ENCODE results near the gene DYRK4. TPM values are rescaled to one million over a fixed set of nuclear protein-coding genes. Genes with fewer than 3 reads are reported as not detected.

The DYRK4 gene
- total and polyA plus RNA-seq, 7 experiments from 2014 or later: 9.8 to 50.9 (median 24.4) TPM

- H3K27ac ChIP-seq (ENCODE audit: low read depth, low read length): no peak overlapping the region
- H3K27ac Mint-ChIP-seq: no peak overlapping the region
- intact Hi-C loops (cut with micrococcal nuclease): no loop called here
These were observed 5.3 kb downstream of the DYRK4 start for GRCh38 chr12:4567073-4567881.

DNA sequence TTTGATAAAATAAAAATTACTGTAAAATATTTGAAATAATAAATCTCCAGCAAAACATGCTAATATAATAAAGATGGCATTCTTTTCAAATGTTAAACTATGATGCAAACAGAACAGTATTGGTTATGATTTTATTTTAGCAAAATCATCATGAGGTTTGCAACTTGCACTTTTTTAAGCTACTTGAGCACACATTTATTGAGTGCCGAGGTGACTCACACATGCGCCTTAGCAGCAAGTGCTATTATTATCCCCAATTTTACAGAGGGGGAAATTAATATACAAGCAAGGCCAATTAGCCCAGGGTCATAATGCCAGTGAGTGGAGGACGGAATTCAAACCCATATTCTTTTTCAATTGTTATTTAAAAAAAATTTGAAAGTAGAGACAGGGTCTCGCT, 7.3 kb downstream of the DYRK4 start:
- CTCF ChIA-PET: no interaction called here
- POLR2A ChIA-PET: no interaction called here
- no peak overlapping the region for H3K27ac Mint-ChIP-seq
- peaks cover 0 to 25% (median 15%) of the 10 kb centered on the region in 5 donors for H3K27me3 Mint-ChIP-seq
- DNase-seq (no peak), ATAC-seq (no peak)
- Histone ChIP-seq H3K4me1 (ENCODE audit: control insufficient read depth in 2 of 2, insufficient read depth in 2 of 2, low read length in 2 of 2) (no peaks in the 10 kb centered on the region), H3K27ac (ENCODE audit: low read depth, low read length) (no peak overlapping the region), H3K4me3 (ENCODE audit: low read length) (no peak overlapping the region), H3K27me3 (ENCODE audit: control insufficient read depth in 2 of 2, insufficient read depth in 2 of 2, low read length in 2 of 2) (no peaks in the 10 kb centered on the region), H3K36me3 (ENCODE audit: control insufficient read depth in 2 of 3, insufficient read depth in 3 of 3, low read length in 3 of 3) (no peaks in the 10 kb centered on the region), H3K9me3 (ENCODE audit: control insufficient read depth in 2 of 3, low read length in 3 of 3) (no peaks in the 10 kb centered on the region)
- H3K9me3 Mint-ChIP-seq: peaks cover 0 to 4% (median 0%) of the 10 kb centered on the region in 11 donors
- no peak overlapping the region for H3K4me3 Mint-ChIP-seq
- peaks cover 0 to 13% (median 8%) of the 10 kb centered on the region in 7 donors for H3K4me1 Mint-ChIP-seq
- H3K36me3 Mint-ChIP-seq: peaks cover 0 to 6% (median 0%) of the 10 kb centered on the region in 5 donors
- intact Hi-C loops (cut with micrococcal nuclease): no loop called here

More at GRCh38 chr12:4567073-4567881, 5.3 kb downstream of the DYRK4 start:
- Mint-ChIP-seq H3K36me3 (peaks cover 0 to 6% (median 0%) of the 10 kb centered on the region in 5 donors), H3K27me3 (peaks cover 0 to 36% (median 26%) of the 10 kb centered on the region in 5 donors), H3K4me3 (no peak overlapping the region), H3K4me1 (peaks cover 0 to 22% (median 15%) of the 10 kb centered on the region in 7 donors), H3K9me3 (peaks cover 0 to 4% (median 0%) of the 10 kb centered on the region in 11 donors)
- ChIA-PET CTCF (no interaction called here), POLR2A (no interaction called here)
- Histone ChIP-seq H3K36me3 (ENCODE audit: control insufficient read depth in 2 of 3, insufficient read depth in 3 of 3, low read length in 3 of 3) (no peaks in the 10 kb centered on the region), H3K27me3 (ENCODE audit: control insufficient read depth in 2 of 2, insufficient read depth in 2 of 2, low read length in 2 of 2) (no peaks in the 10 kb centered on the region), H3K9me3 (ENCODE audit: control insufficient read depth in 2 of 3, low read length in 3 of 3) (no peaks in the 10 kb centered on the region), H3K4me1 (ENCODE audit: control insufficient read depth in 2 of 2, insufficient read depth in 2 of 2, low read length in 2 of 2) (no peaks in the 10 kb centered on the region), H3K4me3 (ENCODE audit: low read length) (no peak overlapping the region)
- ATAC-seq: peak; percentile 74
- DNase-seq: no peak

DNA sequence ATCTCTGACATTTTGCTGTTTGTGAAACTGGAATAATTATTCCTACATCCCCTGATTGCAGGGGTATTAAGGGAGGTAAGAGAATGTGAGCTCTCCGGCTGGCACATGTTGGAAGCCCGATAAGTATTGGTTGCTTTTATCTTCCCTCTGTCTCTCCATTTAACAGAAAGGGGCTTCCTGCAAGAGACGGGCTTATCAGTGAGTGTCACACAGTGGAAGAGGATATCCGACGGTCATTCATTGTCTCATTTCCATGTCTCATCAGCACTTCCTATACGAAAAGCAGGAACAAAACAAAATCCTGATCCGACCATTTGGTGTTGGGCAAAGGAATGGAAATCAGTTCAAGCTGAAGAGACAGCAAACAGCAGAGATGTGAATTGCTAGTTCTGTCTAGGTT, 10.7 kb downstream of the DYRK4 start:
- peaks cover 0 to 3% (median 0%) of the 10 kb centered on the region in 7 donors for H3K4me1 Mint-ChIP-seq
- Histone ChIP-seq H3K36me3 (ENCODE audit: control insufficient read depth in 2 of 3, insufficient read depth in 3 of 3, low read length in 3 of 3) (no peaks in the 10 kb centered on the region), H3K9me3 (ENCODE audit: control insufficient read depth in 2 of 3, low read length in 3 of 3) (no peaks in the 10 kb centered on the region), H3K27me3 (ENCODE audit: control insufficient read depth in 2 of 2, insufficient read depth in 2 of 2, low read length in 2 of 2) (no peaks in the 10 kb centered on the region), H3K27ac (ENCODE audit: low read depth, low read length) (no peak overlapping the region), H3K4me3 (ENCODE audit: low read length) (no peak overlapping the region), H3K4me1 (ENCODE audit: control insufficient read depth in 2 of 2, insufficient read depth in 2 of 2, low read length in 2 of 2) (no peaks in the 10 kb centered on the region)
- no peaks in the 10 kb centered on the region for H3K9me3 Mint-ChIP-seq
- CTCF ChIA-PET: no interaction called here
- H3K27me3 Mint-ChIP-seq: peaks cover 0 to 8% (median 0%) of the 10 kb centered on the region in 5 donors
- no peak overlapping the region for H3K4me3 Mint-ChIP-seq
- intact Hi-C loops (cut with micrococcal nuclease): no loop called here
- H3K36me3 Mint-ChIP-seq: no peaks in the 10 kb centered on the region
- POLR2A ChIA-PET: no interaction called here
- no peak overlapping the region for H3K27ac Mint-ChIP-seq
- DNase-seq (no peak), ATAC-seq (no peak)

DNA sequence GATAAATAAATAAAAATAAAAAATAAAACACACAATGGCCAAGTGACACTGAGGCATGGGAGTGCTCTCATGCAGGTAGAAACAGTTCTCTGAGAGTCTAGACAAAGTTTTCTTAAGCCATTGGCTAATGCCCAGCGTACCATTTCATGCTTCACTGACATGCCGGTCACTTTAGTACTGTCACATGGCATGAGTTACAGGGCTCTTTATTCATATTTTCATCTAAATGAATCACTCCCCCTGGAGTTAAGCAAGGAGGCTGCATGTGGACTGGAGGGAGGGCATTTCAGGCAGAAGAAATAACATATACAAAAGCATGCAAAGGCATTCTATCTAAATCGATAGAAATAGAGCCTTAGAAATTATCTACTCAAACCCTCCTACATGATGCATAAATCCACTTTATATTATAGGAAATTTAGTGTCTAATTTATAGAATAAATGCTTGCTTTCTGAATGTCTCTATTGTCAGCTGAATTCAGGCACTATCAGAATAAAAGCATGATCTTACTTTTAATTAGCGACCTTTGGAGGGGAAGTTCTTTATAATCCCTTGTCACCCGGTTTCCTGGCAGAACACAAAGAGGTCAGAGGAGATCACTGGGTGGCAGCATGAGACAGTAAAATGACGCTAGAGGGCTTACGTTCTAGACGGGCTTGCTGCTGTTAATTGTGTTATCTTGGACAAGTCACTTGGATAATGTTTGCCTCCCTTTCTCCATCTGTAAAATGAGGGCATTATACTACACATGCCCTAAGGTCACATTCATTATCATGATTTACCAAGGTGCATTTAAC, 17.5 kb downstream of the DYRK4 start:
- no peaks in the 10 kb centered on the region for H3K36me3 Mint-ChIP-seq
- H3K9me3 Mint-ChIP-seq: no peaks in the 10 kb centered on the region
- Histone ChIP-seq H3K9me3 (ENCODE audit: control insufficient read depth in 2 of 3, low read length in 3 of 3) (no peaks in the 10 kb centered on the region), H3K4me1 (ENCODE audit: control insufficient read depth in 2 of 2, insufficient read depth in 2 of 2, low read length in 2 of 2) (no peaks in the 10 kb centered on the region), H3K4me3 (ENCODE audit: low read length) (no peak overlapping the region), H3K27ac (ENCODE audit: low read depth, low read length) (no peak overlapping the region), H3K27me3 (ENCODE audit: control insufficient read depth in 2 of 2, insufficient read depth in 2 of 2, low read length in 2 of 2) (no peaks in the 10 kb centered on the region), H3K36me3 (ENCODE audit: control insufficient read depth in 2 of 3, insufficient read depth in 3 of 3, low read length in 3 of 3) (no peaks in the 10 kb centered on the region)
- ATAC-seq (peak; percentile 26), DNase-seq (peak in 3 of 9 donors; percentile 4 to 17 (median 7))
- H3K27me3 Mint-ChIP-seq: peaks cover 4 to 18% (median 10%) of the 10 kb centered on the region in 5 donors
- ChIA-PET POLR2A (no interaction called here), CTCF (interaction anchor here (0.9 to 1.4 kb wide), 2 partner anchors 179 to 180 kb away, joined by 3 read pairs; no protein-coding TSS in a partner anchor)
- H3K4me1 Mint-ChIP-seq: no peaks in the 10 kb centered on the region
- intact Hi-C loops (cut with micrococcal nuclease): loop anchor here in 1 of 2 donors (5.0 kb wide), 1 partner anchor 178 kb away; no protein-coding TSS in a partner anchor
- no peak overlapping the region for H3K27ac Mint-ChIP-seq
- no peak overlapping the region for H3K4me3 Mint-ChIP-seq

DNA sequence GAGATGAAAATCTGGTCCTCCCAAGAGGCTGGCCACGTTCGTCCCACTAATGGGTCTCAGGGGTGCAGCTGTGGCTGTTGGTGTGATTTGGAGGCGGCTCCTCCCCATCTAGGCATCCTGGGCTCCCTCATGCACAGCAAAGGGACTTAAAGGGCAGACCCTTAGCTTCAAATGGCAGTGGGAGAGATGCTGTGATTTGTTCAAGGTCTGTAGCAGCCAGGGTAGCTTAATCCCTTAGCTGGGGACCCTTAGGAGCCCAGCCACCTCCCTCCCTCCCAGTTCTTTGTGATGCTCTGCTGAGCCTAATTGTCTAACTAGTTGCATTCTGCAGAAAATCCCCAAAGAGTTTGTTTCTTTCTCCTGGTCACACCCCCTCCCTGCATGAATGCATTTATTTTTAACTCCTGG, 18.3 kb downstream of the DYRK4 start:
- Mint-ChIP-seq H3K4me3 (no peak overlapping the region), H3K4me1 (no peaks in the 10 kb centered on the region), H3K36me3 (no peaks in the 10 kb centered on the region), H3K27ac (no peak overlapping the region), H3K27me3 (peaks cover 4 to 18% (median 10%) of the 10 kb centered on the region in 5 donors), H3K9me3 (no peaks in the 10 kb centered on the region)
- ChIA-PET CTCF (interaction anchor here (0.9 to 1.4 kb wide), 2 partner anchors 178 to 179 kb away, joined by 3 read pairs; no protein-coding TSS in a partner anchor), POLR2A (no interaction called here)
- Histone ChIP-seq H3K4me3 (ENCODE audit: low read length) (no peak overlapping the region), H3K27ac (ENCODE audit: low read depth, low read length) (no peak overlapping the region), H3K4me1 (ENCODE audit: control insufficient read depth in 2 of 2, insufficient read depth in 2 of 2, low read length in 2 of 2) (no peaks in the 10 kb centered on the region), H3K9me3 (ENCODE audit: control insufficient read depth in 2 of 3, low read length in 3 of 3) (no peaks in the 10 kb centered on the region), H3K27me3 (ENCODE audit: control insufficient read depth in 2 of 2, insufficient read depth in 2 of 2, low read length in 2 of 2) (no peaks in the 10 kb centered on the region), H3K36me3 (ENCODE audit: control insufficient read depth in 2 of 3, insufficient read depth in 3 of 3, low read length in 3 of 3) (no peaks in the 10 kb centered on the region)
- ATAC-seq: no peak
- no peak for DNase-seq
- intact Hi-C loops (cut with micrococcal nuclease): no loop called here

DNA sequence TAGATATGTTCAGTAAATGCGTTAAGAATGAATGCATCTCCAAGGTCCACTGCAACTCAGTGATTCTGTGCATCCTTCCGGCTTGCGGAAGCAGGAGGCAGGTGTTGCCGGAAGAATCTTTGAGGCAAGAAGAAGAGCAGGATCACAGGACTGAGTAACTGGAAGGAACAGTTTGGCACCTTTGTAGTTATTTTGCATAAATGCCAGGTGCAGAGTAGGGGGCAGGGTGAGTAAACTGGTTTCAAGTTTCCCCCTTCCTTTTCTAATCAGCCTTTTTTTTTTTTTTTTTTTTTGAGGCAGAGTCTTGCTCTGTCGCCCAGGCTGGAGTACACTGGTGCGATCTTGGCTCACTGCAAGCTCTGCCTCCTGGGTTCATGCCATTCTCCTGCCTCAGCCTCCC, 22.3 kb downstream of the DYRK4 start:
- DNase-seq: no peak
- Mint-ChIP-seq H3K27ac (no peak overlapping the region), H3K36me3 (no peaks in the 10 kb centered on the region), H3K9me3 (no peaks in the 10 kb centered on the region), H3K27me3 (peaks cover 2 to 22% (median 21%) of the 10 kb centered on the region in 5 donors), H3K4me1 (no peaks in the 10 kb centered on the region), H3K4me3 (no peak overlapping the region)
- Histone ChIP-seq H3K9me3 (ENCODE audit: control insufficient read depth in 2 of 3, low read length in 3 of 3) (no peaks in the 10 kb centered on the region), H3K4me1 (ENCODE audit: control insufficient read depth in 2 of 2, insufficient read depth in 2 of 2, low read length in 2 of 2) (no peaks in the 10 kb centered on the region), H3K36me3 (ENCODE audit: control insufficient read depth in 2 of 3, insufficient read depth in 3 of 3, low read length in 3 of 3) (no peaks in the 10 kb centered on the region), H3K27me3 (ENCODE audit: control insufficient read depth in 2 of 2, insufficient read depth in 2 of 2, low read length in 2 of 2) (no peaks in the 10 kb centered on the region), H3K4me3 (ENCODE audit: low read length) (no peak overlapping the region), H3K27ac (ENCODE audit: low read depth, low read length) (no peak overlapping the region)
- intact Hi-C loops (cut with micrococcal nuclease): no loop called here
- POLR2A ChIA-PET: no interaction called here
- ATAC-seq: no peak
- CTCF ChIA-PET: no interaction called here
